SK-N-SH (cell line): ENCODE data around the gene HACE1.

Experiments
- CTCF ChIP-seq: fragments of 200-600 bp; sonication (generic); IDR thresholded peaks from 2 replicates; pipeline ENCODE4 v1.6.1; 2017; ENCODE audit warnings: antibody characterized with exemption, mild to moderate bottlenecking, moderate library complexity
- EZH2phosphoT487 ChIP-seq: fragments of 200-600 bp; sonication (generic); IDR thresholded peaks from 2 replicates; pipeline ENCODE4 v1.6.1; 2017; ENCODE audit warnings: low read depth, mixed run types, mild to moderate bottlenecking, antibody characterized with exemption, moderate library complexity, borderline replicate concordance
- FOXJ3 ChIP-seq: sonication (generic); formaldehyde crosslinking; IDR thresholded peaks from 2 replicates; pipeline ENCODE4 v1.5.1; 2020; ENCODE audit warnings: mild to moderate bottlenecking, missing genetic modification reagents
- TAF1 ChIP-seq: IDR thresholded peaks from 2 replicates; pipeline ENCODE4 v1.6.1; 2012; ENCODE audit warnings: low read depth, mild to moderate bottlenecking, low read length, moderate library complexity, borderline replicate concordance
- TCF12 ChIP-seq: IDR thresholded peaks from 2 replicates; pipeline ENCODE4 v1.4.0; 2012
- TF ChIP-seq, protein P1 (sequence below): IDR thresholded peaks from 2 replicates; pipeline ENCODE4 v1.4.0; 2012; ENCODE audit warnings: low read depth

GRCh38 chr6:104799134-104799657 is 60.5 kb downstream of the HACE1 start:
- TF ChIP-seq TAF1: no peak
- TF ChIP-seq TCF12: no peak
- no peak for TF ChIP-seq FOXJ3 (CRISPR knock-in tag)
- no peak for TF ChIP-seq CTCF
- no peak for TF ChIP-seq EZH2phosphoT487
- TF ChIP-seq, protein P1, sequence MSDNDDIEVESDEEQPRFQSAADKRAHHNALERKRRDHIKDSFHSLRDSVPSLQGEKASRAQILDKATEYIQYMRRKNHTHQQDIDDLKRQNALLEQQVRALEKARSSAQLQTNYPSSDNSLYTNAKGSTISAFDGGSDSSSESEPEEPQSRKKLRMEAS: no peak
